HCT116 (cell line): ENCODE results near the gene CBLIF.

Experiments used
- EGR1 ChIP-seq: IDR thresholded peaks from 2 replicates; pipeline ENCODE4 v1.6.1; 2012; ENCODE audit warnings: low read depth
- EZH2phosphoT487 ChIP-seq: fragments of 200-600 bp; IDR thresholded peaks from 2 replicates; pipeline ENCODE4 v1.6.1; 2018; ENCODE audit warnings: antibody characterized with exemption, borderline replicate concordance
- POLR2A ChIP-seq: IDR thresholded peaks from 2 replicates; pipeline ENCODE4 v1.7.0; 2011; ENCODE audit warnings: borderline replicate concordance; ENCODE audit not compliant: insufficient read depth, insufficient read length; ENCODE audit errors: extremely low read depth
- YY1 ChIP-seq: IDR thresholded peaks from 2 replicates; pipeline ENCODE4 v1.6.1; 2011; ENCODE audit warnings: low read length, low read depth, moderate library complexity, mild to moderate bottlenecking; ENCODE audit not compliant: insufficient replicate concordance; ENCODE audit errors: extremely low read depth
- ZNF274 ChIP-seq: fragments of 200-500 bp; sonication (Bioruptor generic); IDR thresholded peaks from 2 replicates; pipeline ENCODE4 v1.6.1; 2014; ENCODE audit warnings: mild to moderate bottlenecking, low read depth, low read length, inconsistent platforms
- TF ChIP-seq, protein P1 (sequence below), 3 experiments: fragments of 200-600 bp in 1 of 3; sonication (generic) in 1 of 3; IDR thresholded peaks in 2 of 3; conservative IDR thresholded peaks in 1 of 3; 2 replicates each; pipeline ENCODE4 v1.5.1; 2012 to 2017; ENCODE audit warnings: low read depth in 2 of 3, low read length in 2 of 3, antibody characterized with exemption in 1 of 3, borderline replicate concordance in 1 of 3, control low read depth in 1 of 3, mild to moderate bottlenecking in 1 of 3, mixed read lengths in 1 of 3, mixed run types in 1 of 3, moderate library complexity in 1 of 3; ENCODE audit not compliant: insufficient read depth in 1 of 3
- TF ChIP-seq, protein P2 (sequence below): IDR thresholded peaks from 2 replicates; pipeline ENCODE4 v1.6.1; 2012
- TF ChIP-seq, protein P3 (sequence below): IDR thresholded peaks from 2 replicates; pipeline ENCODE4 v1.6.1; 2012; ENCODE audit warnings: low read depth
- TF ChIP-seq, protein P4 (sequence below): IDR thresholded peaks from 2 replicates; pipeline ENCODE4 v1.6.1; 2011; ENCODE audit warnings: mild to moderate bottlenecking, low read length, moderate library complexity; ENCODE audit not compliant: insufficient replicate concordance; ENCODE audit errors: extremely low read depth

DNA sequence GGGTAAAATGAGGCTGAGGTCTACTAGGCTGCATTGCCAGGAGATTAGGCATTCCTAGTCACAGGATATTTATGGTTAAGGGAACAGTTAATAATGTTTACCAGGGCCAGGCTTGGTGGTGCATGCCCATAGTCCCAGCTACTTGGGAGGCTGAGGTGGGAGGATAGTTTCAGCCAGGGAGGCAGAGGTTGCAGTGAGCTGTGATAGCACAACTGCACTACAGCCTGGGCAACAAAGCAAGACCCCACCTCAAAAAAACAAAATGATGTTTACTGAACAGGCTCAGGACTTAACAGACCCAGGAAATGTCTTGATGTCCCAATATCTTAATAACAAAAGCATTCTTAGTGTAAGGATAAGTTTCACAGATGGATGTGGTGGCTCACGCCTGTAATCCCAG lies 31.9 kb downstream of the CBLIF start:
- TF ChIP-seq, protein P1, sequence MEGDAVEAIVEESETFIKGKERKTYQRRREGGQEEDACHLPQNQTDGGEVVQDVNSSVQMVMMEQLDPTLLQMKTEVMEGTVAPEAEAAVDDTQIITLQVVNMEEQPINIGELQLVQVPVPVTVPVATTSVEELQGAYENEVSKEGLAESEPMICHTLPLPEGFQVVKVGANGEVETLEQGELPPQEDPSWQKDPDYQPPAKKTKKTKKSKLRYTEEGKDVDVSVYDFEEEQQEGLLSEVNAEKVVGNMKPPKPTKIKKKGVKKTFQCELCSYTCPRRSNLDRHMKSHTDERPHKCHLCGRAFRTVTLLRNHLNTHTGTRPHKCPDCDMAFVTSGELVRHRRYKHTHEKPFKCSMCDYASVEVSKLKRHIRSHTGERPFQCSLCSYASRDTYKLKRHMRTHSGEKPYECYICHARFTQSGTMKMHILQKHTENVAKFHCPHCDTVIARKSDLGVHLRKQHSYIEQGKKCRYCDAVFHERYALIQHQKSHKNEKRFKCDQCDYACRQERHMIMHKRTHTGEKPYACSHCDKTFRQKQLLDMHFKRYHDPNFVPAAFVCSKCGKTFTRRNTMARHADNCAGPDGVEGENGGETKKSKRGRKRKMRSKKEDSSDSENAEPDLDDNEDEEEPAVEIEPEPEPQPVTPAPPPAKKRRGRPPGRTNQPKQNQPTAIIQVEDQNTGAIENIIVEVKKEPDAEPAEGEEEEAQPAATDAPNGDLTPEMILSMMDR (IDR thresholded peaks at IDR 0.05 in 2 of 3, conservative IDR thresholded peaks at IDR 0.05 in 1 of 3; ENCODE audit: borderline replicate concordance in 1 of 3, insufficient read depth in 1 of 3, low read depth in 2 of 3, low read length in 2 of 3) = no peak
- TF ChIP-seq, protein P2, sequence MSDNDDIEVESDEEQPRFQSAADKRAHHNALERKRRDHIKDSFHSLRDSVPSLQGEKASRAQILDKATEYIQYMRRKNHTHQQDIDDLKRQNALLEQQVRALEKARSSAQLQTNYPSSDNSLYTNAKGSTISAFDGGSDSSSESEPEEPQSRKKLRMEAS = no peak
- TF ChIP-seq, protein P3, sequence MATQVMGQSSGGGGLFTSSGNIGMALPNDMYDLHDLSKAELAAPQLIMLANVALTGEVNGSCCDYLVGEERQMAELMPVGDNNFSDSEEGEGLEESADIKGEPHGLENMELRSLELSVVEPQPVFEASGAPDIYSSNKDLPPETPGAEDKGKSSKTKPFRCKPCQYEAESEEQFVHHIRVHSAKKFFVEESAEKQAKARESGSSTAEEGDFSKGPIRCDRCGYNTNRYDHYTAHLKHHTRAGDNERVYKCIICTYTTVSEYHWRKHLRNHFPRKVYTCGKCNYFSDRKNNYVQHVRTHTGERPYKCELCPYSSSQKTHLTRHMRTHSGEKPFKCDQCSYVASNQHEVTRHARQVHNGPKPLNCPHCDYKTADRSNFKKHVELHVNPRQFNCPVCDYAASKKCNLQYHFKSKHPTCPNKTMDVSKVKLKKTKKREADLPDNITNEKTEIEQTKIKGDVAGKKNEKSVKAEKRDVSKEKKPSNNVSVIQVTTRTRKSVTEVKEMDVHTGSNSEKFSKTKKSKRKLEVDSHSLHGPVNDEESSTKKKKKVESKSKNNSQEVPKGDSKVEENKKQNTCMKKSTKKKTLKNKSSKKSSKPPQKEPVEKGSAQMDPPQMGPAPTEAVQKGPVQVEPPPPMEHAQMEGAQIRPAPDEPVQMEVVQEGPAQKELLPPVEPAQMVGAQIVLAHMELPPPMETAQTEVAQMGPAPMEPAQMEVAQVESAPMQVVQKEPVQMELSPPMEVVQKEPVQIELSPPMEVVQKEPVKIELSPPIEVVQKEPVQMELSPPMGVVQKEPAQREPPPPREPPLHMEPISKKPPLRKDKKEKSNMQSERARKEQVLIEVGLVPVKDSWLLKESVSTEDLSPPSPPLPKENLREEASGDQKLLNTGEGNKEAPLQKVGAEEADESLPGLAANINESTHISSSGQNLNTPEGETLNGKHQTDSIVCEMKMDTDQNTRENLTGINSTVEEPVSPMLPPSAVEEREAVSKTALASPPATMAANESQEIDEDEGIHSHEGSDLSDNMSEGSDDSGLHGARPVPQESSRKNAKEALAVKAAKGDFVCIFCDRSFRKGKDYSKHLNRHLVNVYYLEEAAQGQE = no peak
- no peak for TF ChIP-seq YY1
- no peak for TF ChIP-seq ZNF274
- TF ChIP-seq EZH2phosphoT487 = no peak
- no peak for TF ChIP-seq POLR2A
- TF ChIP-seq EGR1 = no peak
- TF ChIP-seq, protein P4, sequence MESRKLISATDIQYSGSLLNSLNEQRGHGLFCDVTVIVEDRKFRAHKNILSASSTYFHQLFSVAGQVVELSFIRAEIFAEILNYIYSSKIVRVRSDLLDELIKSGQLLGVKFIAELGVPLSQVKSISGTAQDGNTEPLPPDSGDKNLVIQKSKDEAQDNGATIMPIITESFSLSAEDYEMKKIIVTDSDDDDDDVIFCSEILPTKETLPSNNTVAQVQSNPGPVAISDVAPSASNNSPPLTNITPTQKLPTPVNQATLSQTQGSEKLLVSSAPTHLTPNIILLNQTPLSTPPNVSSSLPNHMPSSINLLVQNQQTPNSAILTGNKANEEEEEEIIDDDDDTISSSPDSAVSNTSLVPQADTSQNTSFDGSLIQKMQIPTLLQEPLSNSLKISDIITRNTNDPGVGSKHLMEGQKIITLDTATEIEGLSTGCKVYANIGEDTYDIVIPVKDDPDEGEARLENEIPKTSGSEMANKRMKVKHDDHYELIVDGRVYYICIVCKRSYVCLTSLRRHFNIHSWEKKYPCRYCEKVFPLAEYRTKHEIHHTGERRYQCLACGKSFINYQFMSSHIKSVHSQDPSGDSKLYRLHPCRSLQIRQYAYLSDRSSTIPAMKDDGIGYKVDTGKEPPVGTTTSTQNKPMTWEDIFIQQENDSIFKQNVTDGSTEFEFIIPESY = no peak
